NCI-H2171 (cell line): ENCODE measurements around the gene IGSF6.

Experiments used
- DNase-seq: peaks from one replicate; lab custom pipeline; 2025; lab: John Stamatoyannopoulos, UW

The IGSF6 gene

DNA sequence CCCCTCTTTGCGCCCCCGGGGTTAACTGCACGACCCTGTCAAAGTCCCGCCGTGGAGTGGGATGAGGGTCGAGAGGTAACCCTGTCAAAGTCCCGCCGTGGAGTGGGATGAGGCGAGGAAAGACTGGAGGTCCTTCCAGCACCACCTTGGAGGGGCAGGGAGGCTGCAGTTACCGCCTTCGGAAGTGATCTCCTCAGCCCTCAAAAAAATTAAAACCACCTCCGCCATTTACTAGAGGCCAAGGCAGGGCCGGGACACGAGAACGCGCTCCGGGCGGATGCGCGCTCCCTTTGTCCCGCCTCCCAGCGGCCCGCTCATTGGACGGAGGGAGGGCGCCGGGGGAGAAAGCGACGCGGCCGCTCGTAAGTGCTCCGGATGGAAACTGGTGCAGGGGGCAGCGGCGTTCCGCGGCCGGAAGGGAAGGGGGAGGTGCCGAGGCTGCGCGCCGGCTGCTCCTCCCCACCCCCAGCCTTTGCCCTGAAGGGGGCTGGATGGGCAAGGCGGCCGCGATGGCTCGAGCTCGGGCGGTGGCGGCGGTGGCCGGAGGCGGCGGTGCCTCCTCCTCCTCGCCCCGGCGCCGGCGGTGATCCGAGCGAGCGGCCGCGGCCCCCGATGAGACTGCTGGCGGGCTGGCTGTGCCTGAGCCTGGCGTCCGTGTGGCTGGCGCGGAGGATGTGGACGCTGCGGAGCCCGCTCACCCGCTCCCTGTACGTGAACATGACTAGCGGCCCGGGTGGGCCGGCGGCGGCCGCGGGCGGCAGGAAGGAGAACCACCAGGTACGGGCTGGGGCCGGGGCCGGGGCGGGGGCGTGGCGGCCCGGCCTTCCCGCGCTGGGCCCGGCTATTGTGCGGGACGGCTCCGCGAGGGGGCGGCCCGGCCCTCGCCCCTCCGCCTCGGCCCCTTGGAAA lies 53.0 kb downstream of the IGSF6 start, which contains the start of gene METTL9:
TSS of gene METTL9 (plus strand) at position 456 of the 909 bp plus-strand sequence. CDS start at position 613, 157 bp downstream.
- peak; percentile 94 for DNase-seq

DNA sequence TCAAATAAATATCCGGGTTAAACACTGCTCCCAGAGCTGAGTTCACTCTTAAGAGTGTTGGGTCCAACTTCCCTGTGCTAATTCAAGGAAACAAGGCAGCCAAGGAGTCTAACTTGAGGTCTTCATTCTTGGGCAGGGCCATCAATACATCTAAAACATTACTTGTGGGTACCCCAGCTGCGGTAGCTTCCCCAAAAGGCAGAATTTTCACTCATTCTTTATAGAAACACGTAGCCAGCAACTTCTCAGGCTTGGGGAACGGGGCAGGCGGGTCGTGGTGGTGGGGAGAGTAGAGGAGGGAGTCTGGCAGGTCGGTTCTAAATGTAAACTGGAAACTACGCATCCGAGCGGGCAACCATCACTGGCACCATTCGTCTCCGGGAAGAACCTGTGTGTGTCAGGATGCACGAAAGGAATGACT lies 53.7 kb downstream of the IGSF6 start:
- no peak for DNase-seq

DNA sequence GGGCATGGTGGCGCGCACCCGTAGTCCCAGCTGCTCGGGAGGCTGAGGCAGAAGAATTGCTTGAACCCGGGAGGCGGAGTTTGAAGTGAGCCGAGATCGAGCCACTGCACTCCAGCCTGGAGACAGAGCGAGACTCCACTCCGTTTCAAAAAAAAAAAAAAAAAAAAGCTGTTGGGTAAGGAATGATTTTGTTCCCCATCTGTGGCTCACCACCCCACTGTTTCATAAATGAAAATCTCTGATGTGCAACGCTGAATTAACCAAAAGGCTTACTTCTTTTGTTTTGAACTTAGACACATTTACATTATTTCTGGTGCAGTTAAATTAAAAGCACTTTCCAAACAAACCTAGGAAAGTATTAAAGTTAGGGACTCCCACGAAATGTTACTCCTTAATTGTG lies 54.2 kb downstream of the IGSF6 start:
- no peak for DNase-seq

DNA sequence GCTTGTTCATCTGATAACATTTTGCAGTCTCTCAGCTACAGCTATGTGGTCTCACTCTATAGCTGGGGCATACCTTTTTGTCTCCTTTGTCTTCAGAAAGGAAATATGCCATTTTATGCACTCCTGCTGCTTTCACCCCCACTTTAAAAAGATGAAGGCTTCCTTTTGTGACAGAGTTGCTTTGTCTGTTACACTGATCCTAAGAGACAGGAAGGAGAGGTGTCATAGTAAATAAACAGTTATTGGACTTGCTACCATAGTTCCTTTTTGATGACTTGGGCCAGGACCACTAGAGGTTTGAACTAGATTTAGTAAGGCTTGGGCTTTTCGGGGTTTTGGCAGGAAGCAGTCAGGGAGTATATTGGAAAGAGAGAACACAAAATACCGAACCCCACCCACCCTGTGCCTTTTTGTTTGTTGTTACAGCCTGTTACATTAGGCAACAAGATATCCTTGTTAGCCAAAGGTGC lies 54.8 kb downstream of the IGSF6 start:
- no peak for DNase-seq

DNA sequence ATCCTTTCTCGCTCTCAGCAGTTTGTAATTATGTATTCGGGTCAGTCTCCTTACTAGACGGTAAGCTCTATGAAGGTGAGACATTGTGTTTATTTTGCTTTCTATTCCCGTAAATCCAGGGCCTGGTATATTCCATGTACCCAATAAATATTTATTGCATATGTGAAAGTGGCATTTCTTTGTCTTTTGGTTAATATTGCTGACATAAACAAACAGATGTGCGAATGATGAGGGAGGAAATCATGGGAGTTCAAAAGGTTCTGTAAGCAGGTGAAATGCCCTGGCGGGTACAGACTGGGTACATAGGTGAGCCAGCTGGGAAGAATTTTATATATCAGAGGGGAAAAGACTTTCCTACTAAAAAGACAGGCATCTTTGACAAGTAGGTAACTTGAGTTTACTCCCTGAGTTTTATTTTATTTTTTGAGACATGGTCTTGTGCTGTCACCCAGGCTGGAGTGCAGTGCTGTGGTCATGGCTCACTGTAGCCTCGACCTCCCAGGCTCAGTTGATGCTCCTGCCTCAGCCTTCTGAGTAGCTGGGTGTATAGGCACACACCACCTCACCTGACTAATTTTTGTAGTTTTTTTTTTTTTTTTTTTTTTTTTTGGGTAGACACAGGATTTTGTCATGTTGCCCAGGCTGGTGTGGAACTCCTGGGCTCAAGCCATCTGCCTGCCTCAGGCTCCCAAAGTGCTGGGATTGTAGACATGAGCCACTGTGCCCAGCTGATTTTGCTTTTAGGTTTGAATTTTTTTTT lies 58.7 kb downstream of the IGSF6 start:
- no peak for DNase-seq

DNA sequence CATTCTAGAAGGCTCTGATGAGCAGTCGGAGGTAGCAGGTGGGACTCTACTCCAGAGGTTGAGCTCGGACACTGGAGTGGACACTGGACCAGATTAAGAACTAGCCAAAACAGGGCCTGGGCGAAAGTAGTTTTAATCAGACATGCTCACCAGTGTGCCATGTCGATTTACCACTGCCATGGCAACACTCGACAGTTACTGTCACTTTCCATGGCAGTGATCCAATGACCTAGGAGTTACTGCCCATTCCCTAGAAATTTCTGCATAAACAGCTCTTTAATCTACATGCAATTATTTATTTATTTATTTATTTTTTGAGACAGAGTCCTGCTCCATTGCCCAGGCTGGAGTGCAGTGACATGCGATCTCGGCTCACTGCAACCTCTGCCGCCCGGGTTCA lies 60.2 kb downstream of the IGSF6 start:
- DNase-seq = no peak

DNA sequence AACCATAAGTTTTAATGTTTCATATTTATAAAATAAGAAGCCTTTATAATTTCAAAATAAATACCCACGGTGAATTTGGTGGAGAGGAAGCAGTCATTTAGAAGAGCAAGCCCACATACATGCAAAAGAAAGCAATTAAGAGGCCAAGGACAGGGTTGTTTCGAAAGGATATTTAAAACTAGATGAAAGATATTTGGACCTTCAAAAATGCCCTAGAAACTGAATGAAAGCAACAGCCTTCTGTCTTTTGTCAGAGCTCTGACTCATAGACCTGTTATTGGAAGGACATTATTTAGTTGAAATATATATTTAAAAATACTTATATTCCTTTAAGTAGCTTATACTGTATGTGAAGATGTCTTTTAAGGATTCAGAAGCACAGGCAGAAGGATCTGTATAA lies 61.6 kb downstream of the IGSF6 start:
- no peak for DNase-seq

DNA sequence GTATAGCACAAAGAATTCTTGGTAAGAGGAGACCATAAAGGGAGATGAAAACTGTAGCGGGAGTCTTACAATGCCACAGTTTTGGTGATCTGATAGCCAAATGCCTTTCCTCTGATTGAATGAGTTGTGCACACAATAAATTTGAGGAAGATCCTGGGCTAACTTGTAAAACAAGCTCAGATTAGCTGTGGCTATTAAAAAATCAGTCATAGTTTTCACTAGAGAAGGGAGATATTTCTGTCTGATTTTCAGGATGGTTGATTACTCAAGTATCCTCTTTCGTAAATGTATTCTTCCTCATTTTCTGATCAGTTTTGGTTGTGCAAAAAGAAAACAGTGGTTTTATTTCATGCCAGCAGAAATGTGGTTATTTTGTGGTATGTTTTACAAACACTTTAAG lies 62.1 kb downstream of the IGSF6 start:
- DNase-seq = no peak

DNA sequence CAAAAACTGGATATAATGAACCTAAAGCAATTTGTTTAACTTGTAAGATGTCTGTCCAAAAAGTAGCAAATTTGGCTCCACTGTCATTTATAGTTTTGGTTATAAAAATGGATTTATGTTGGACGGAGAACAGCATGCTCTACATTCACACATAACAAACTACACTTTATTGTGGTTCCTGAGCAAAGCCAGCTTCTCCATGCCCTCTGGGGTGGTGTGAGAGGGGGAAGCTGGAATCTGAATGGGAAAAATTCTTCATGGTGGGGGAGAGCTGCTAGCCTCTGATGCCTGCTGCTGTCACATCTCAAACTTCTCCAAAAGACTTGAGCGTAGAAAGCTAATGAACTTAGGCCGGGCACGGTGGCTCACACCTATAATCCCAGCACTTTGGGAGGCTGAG lies 62.9 kb downstream of the IGSF6 start:
- no peak for DNase-seq
